HL-60 (cell line): ENCODE measurements around the gene PP2D1.
"Not testable (repeated sequence)": the region's sequence is repeated elsewhere in the genome, so short reads cannot be mapped to it uniquely, and the experiment has no call there.

Source experiments
- DNase-seq, 2 experiments: peaks; one replicate each; pipeline ENCODE4 v3.0.0-alpha.2; 2010 to 2020; ENCODE audit warnings: low read depth in 1 of 2, low spot score in 1 of 2
- H3K27ac ChIP-seq: fragments of 250-450 bp; sonication (Bioruptor Pico); replicated peaks from 2 replicates; pipeline ENCODE4 v1.5.1; 2020; ENCODE audit warnings: mild to moderate bottlenecking, moderate library complexity
- H3K27me3 ChIP-seq: fragments of 250-450 bp; sonication (Bioruptor Pico); 2 replicates; pipeline ENCODE4 v1.5.1; 2021; ENCODE audit warnings: mild to moderate bottlenecking, moderate library complexity; ENCODE audit not compliant: insufficient read depth, poor library complexity, severe bottlenecking
- H3K4me3 ChIP-seq: replicated peaks from 2 replicates; pipeline ENCODE4 v1.5.1; 2011; ENCODE audit warnings: mild to moderate bottlenecking, control low read depth, low read length; ENCODE audit not compliant: insufficient read depth
- GABPA ChIP-seq: IDR thresholded peaks from 2 replicates; pipeline ENCODE4 v1.6.1; 2012; ENCODE audit warnings: low read depth
- POLR2AphosphoS5 ChIP-seq: IDR thresholded peaks from 2 replicates; pipeline ENCODE4 v1.6.1; 2012; ENCODE audit warnings: low read depth
- SPI1 ChIP-seq: IDR thresholded peaks from 2 replicates; pipeline ENCODE4 v1.6.1; 2012; ENCODE audit warnings: low read depth, mild to moderate bottlenecking, borderline replicate concordance
- TF ChIP-seq, protein P1 (sequence below): IDR thresholded peaks from one replicate; pipeline ENCODE4 v1.5.1; 2011; ENCODE audit warnings: low read length, control low read depth, inconsistent platforms; ENCODE audit not compliant: insufficient read depth
- TF ChIP-seq, protein P2 (sequence below): IDR thresholded peaks from 2 replicates; pipeline ENCODE4 v1.6.1; 2012; ENCODE audit warnings: low read depth; ENCODE audit not compliant: insufficient replicate concordance

PP2D1 gene

DNA sequence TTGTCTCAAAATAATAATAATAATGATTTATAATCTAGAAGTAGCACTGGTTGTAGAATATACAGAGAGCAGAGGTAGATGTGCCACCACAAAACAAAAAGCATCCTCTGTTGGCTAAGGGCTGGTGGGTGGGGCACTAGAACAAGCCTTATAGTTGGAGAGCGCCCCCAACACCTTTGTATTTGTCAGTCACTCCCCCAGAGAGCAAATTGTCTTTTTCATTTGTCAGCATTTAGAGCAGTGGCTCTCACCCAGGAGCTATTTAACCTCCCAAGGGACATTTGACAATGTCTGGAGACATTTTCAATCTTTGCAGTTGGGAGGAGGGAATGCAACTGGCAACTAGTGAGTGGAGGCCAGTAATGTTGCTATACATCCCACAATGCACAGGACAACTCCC, 34.5 kb upstream of the PP2D1 start:
- DNase-seq: no peak
- TF ChIP-seq, protein P1, sequence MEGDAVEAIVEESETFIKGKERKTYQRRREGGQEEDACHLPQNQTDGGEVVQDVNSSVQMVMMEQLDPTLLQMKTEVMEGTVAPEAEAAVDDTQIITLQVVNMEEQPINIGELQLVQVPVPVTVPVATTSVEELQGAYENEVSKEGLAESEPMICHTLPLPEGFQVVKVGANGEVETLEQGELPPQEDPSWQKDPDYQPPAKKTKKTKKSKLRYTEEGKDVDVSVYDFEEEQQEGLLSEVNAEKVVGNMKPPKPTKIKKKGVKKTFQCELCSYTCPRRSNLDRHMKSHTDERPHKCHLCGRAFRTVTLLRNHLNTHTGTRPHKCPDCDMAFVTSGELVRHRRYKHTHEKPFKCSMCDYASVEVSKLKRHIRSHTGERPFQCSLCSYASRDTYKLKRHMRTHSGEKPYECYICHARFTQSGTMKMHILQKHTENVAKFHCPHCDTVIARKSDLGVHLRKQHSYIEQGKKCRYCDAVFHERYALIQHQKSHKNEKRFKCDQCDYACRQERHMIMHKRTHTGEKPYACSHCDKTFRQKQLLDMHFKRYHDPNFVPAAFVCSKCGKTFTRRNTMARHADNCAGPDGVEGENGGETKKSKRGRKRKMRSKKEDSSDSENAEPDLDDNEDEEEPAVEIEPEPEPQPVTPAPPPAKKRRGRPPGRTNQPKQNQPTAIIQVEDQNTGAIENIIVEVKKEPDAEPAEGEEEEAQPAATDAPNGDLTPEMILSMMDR: no peak
- no peak for TF ChIP-seq POLR2AphosphoS5
- TF ChIP-seq SPI1: no peak
- TF ChIP-seq, protein P2, sequence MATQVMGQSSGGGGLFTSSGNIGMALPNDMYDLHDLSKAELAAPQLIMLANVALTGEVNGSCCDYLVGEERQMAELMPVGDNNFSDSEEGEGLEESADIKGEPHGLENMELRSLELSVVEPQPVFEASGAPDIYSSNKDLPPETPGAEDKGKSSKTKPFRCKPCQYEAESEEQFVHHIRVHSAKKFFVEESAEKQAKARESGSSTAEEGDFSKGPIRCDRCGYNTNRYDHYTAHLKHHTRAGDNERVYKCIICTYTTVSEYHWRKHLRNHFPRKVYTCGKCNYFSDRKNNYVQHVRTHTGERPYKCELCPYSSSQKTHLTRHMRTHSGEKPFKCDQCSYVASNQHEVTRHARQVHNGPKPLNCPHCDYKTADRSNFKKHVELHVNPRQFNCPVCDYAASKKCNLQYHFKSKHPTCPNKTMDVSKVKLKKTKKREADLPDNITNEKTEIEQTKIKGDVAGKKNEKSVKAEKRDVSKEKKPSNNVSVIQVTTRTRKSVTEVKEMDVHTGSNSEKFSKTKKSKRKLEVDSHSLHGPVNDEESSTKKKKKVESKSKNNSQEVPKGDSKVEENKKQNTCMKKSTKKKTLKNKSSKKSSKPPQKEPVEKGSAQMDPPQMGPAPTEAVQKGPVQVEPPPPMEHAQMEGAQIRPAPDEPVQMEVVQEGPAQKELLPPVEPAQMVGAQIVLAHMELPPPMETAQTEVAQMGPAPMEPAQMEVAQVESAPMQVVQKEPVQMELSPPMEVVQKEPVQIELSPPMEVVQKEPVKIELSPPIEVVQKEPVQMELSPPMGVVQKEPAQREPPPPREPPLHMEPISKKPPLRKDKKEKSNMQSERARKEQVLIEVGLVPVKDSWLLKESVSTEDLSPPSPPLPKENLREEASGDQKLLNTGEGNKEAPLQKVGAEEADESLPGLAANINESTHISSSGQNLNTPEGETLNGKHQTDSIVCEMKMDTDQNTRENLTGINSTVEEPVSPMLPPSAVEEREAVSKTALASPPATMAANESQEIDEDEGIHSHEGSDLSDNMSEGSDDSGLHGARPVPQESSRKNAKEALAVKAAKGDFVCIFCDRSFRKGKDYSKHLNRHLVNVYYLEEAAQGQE: no peak
- TF ChIP-seq GABPA: no peak
- Histone ChIP-seq H3K27ac (no peak overlapping the region), H3K27me3 (no peaks in the 10 kb centered on the region), H3K4me3 (no peak overlapping the region)

DNA sequence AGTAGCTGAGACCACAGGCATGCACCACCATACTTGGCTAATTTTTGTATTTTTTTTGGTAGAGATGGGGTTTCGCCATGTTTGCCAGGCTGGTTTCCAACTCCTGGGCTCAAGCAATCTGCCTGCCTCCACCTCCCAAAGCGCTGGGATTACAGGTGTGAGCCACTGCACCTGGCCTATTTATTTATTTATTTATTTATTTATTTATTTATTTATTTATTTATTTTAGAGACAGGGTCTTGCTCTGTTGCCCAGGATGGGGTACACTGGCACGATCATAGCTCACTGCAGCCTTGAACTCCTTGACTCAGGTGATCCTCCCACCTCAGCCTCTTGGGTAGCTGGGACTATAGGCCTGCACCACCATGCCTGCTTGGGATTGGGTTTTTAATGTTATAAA, 33.1 kb upstream of the PP2D1 start:
- DNase-seq, H3K27ac ChIP-seq, H3K27me3 ChIP-seq, H3K4me3 ChIP-seq: not testable (repeated sequence)

DNA sequence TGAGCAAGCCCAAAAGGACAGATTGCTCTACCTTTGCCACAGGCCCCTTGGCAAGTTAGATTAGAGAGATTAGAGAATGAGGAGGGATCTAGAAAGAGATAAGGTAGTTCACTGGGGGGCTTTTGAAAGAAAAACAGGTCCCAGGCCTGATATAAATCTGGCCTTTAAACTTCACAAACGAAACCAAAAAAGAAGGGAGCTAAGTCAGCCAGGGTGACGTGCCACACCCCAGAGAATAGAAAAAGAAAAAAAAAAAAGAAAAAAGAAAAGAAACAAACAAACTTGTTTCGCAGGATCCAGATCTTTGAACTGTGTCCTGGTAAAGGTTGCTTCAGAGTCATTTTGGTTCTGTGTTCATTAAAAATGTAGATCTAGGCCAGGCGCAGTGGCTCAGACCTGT, 31.8 kb upstream of the PP2D1 start:
- Histone ChIP-seq H3K4me3 (no peak overlapping the region), H3K27me3 (no peaks in the 10 kb centered on the region), H3K27ac (no peak overlapping the region)
- TF ChIP-seq SPI1 (no peak), POLR2AphosphoS5 (no peak), GABPA (no peak)
- TF ChIP-seq, protein P1: no peak
- TF ChIP-seq, protein P2: no peak
- DNase-seq: no peak

DNA sequence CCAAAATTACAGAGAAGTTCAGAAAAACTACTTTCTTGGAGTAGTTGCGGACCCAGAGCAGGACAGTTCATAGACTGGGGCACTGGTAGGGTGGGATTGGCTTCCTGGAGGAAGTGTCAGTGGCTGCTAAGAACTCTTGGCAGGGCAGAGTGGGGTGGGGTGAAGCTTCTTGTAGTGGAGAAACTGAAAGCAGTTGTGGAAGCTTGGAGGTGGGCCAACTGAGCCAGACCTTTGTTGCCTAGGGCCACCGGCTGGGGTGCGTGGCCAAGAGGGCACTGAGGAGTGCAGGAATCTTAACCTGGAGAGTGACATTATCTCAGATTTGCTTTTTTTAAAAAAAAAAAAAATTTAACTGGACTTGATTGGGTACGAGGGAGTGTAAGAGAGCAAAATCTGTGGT, 31.3 kb upstream of the PP2D1 start:
- Histone ChIP-seq H3K27ac (no peak overlapping the region), H3K4me3 (no peak overlapping the region), H3K27me3 (no peaks in the 10 kb centered on the region)
- TF ChIP-seq, protein P2: no peak
- TF ChIP-seq SPI1 (no peak), POLR2AphosphoS5 (no peak), GABPA (no peak)
- TF ChIP-seq, protein P1: no peak
- peak in 1 of 2 experiments; percentile 32 for DNase-seq
